ENCODE measurements around the gene MIER2. TPM values are rescaled to one million over a fixed set of nuclear protein-coding genes. Genes with fewer than 3 reads are reported as not detected.
"Not testable (repeated sequence)": the region's sequence is repeated elsewhere in the genome, so short reads cannot be mapped to it uniquely, and the experiment has no call there.

Gene MIER2
- polyA plus RNA-seq, 3 donors = 24.5 to 37.3 (median 32.4) TPM

- not testable (repeated sequence) for DNase-seq
These were observed 87.8 kb downstream of the MIER2 start for GRCh38 chr19:256804-257203.

Other genes starting within 250 kb of the MIER2 start
- gene OR4F17, start 237.7 kb downstream of the MIER2 start, polyA plus RNA-seq (ENCODE audit: insufficient read length in 3 of 3) = not detected
- 1 to 10 TPM; 3.2 to 4.1 (median 3.7) TPM for gene PLPP2, start 53.4 kb downstream of the MIER2 start, polyA plus RNA-seq (ENCODE audit: insufficient read length in 3 of 3)
- gene C2CD4C, start 64.4 kb upstream of the MIER2 start, polyA plus RNA-seq (ENCODE audit: insufficient read length in 3 of 3) = 1 to 10 TPM; 2.0 to 4.4 (median 4.0) TPM
- 10 to 100 TPM; 30.2 to 57.5 (median 36.2) TPM for gene SHC2, start 116.2 kb upstream of the MIER2 start, polyA plus RNA-seq (ENCODE audit: insufficient read length in 3 of 3)
- gene MADCAM1, start 151.7 kb upstream of the MIER2 start, polyA plus RNA-seq (ENCODE audit: insufficient read length in 3 of 3) = 1 to 10 TPM; 5.3 to 7.0 (median 5.7) TPM
- 10 to 100 TPM; 10.6 to 19.5 (median 14.0) TPM for gene TPGS1, start 162.7 kb upstream of the MIER2 start, polyA plus RNA-seq (ENCODE audit: insufficient read length in 3 of 3)
- 10 to 100 TPM; 57.2 to 81.2 (median 68.3) TPM for gene CDC34, start 187.0 kb upstream of the MIER2 start, polyA plus RNA-seq (ENCODE audit: insufficient read length in 3 of 3)
- under 1 TPM; 0.14 to 0.49 (median 0.36) TPM for gene GZMM, start 199.3 kb upstream of the MIER2 start, polyA plus RNA-seq (ENCODE audit: insufficient read length in 3 of 3)
- gene BSG, start 227.8 kb upstream of the MIER2 start, polyA plus RNA-seq (ENCODE audit: insufficient read length in 3 of 3) = 100 to 1,000 TPM; 474 to 595 (median 592) TPM
- gene HCN2, start 245.1 kb upstream of the MIER2 start, polyA plus RNA-seq (ENCODE audit: insufficient read length in 3 of 3) = under 1 TPM; 0.27 to 0.48 (median 0.30) TPM